ENCODE measurements around the gene FRMPD4. TPM values are rescaled to one million over a fixed set of nuclear protein-coding genes. Genes with fewer than 3 reads are reported as not detected.

The FRMPD4 gene
- total RNA-seq, 3 donors from 2014 or later, result 0.06 to 3.4 (median 0.34) TPM

DNA sequence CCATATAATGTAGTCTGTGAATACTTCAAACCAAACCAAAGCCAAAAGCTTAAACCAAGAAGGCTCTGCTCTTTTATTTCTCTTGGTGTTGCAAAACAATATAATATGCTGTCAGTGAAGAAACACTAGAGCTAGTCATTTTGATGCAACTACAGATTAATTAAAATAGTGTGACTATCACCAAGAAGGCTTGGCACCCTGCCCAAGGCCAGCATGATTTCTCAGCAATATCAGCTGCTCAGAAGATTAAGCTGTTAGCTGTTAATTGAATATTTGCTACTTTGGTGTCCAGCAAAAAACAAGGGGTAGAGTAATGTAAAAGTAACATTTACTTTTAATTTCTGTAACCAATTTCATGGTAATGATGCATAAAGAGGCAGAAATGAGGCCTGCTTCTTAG lies 548.1 kb downstream of the FRMPD4 start:
- intact Hi-C loops (cut with DNase I, micrococcal nuclease), result no loop called here
- no peak for ATAC-seq

DNA sequence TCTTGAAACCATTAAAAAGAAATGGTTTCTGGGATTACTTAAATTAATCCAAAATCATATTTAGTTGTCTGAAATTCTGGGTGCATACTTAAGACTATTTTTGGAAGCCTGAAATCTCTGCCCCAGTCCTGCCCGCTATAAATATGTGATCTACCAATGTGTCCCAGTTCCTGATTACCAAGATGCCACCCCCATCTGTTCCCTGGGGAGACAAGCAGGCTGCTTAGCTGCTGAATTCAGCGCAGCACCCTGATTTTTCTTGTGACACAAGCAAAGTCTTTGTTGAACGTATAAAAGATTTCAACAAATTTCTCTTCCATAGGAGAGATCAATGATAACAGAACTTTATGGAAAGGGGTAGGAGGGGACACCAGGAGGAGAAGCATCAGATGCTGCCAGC lies 552.4 kb downstream of the FRMPD4 start:
- TF ChIP-seq, protein P1, sequence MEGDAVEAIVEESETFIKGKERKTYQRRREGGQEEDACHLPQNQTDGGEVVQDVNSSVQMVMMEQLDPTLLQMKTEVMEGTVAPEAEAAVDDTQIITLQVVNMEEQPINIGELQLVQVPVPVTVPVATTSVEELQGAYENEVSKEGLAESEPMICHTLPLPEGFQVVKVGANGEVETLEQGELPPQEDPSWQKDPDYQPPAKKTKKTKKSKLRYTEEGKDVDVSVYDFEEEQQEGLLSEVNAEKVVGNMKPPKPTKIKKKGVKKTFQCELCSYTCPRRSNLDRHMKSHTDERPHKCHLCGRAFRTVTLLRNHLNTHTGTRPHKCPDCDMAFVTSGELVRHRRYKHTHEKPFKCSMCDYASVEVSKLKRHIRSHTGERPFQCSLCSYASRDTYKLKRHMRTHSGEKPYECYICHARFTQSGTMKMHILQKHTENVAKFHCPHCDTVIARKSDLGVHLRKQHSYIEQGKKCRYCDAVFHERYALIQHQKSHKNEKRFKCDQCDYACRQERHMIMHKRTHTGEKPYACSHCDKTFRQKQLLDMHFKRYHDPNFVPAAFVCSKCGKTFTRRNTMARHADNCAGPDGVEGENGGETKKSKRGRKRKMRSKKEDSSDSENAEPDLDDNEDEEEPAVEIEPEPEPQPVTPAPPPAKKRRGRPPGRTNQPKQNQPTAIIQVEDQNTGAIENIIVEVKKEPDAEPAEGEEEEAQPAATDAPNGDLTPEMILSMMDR (IDR thresholded peaks at IDR 0.05), result no peak
- intact Hi-C loops (cut with DNase I, micrococcal nuclease), result no loop called here
- no peaks in the 10 kb centered on the region for H3K36me3 ChIP-seq (ENCODE audit: low read depth)
- H3K4me3 ChIP-seq, result no peak overlapping the region
- no peaks in the 10 kb centered on the region for H3K9me3 ChIP-seq
- no peaks in the 10 kb centered on the region for H3K4me1 ChIP-seq (ENCODE audit: low read depth)
- DNase-seq, result no peak
- ATAC-seq, result no peak

More for the DNA sequence above, 548.1 kb downstream of the FRMPD4 start:
- H3K9me3 ChIP-seq, result no peaks in the 10 kb centered on the region
- H3K36me3 ChIP-seq (ENCODE audit: low read depth), result no peaks in the 10 kb centered on the region
- no peaks in the 10 kb centered on the region for H3K4me1 ChIP-seq (ENCODE audit: low read depth)
- no peak overlapping the region for H3K4me3 ChIP-seq
- DNase-seq, result no peak
- TF ChIP-seq, protein P1 (IDR thresholded peaks at IDR 0.05), result no peak

DNA sequence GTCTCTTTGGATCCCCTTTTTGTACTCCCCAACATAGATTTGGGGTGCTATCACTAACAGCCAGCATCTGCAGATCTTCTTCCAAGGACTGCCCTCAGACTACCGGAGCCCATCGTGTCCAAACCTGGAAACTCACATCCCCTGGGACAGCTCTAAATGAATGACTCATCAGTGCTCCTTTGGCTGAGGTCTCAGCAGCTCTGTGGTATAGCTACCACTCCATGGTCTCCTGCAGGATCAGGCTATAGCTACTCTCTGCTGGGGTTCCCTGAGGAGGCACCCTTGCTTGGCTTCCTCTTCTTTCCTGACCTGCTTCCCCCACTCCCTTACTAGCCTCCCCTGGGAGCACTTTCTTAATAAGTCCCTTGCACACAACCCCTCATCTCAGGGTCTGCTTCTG lies 555.5 kb downstream of the FRMPD4 start:
- H3K4me3 ChIP-seq, result no peak overlapping the region
- intact Hi-C loops (cut with DNase I, micrococcal nuclease), result no loop called here
- H3K4me1 ChIP-seq (ENCODE audit: low read depth), result no peaks in the 10 kb centered on the region
- DNase-seq (no peak), ATAC-seq (no peak)
- H3K36me3 ChIP-seq (ENCODE audit: low read depth), result no peaks in the 10 kb centered on the region
- TF ChIP-seq, protein P1 (IDR thresholded peaks at IDR 0.05), result no peak
- H3K9me3 ChIP-seq, result no peaks in the 10 kb centered on the region

DNA sequence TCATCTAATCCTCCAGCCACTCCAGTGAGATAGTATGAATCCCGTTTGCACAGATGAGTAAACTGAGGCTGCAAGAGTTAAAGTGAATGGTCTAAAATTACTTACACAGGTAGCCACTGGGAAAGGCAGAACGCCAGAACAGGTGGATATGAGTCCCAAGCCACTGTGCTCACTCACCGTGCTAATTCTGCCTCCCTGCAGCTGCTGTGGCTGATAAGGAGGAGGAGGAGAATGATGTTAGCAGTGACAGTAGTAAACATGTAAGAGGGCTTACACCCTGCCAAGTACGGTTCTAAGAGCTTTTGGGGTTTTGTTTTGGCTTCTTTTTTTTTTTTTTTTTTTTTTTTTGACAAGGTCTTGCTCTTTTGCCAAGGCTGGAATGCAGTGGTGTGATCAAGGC lies 562.5 kb downstream of the FRMPD4 start:
- no peaks in the 10 kb centered on the region for H3K4me1 ChIP-seq (ENCODE audit: low read depth)
- ATAC-seq, result no peak
- intact Hi-C loops (cut with DNase I, micrococcal nuclease), result no loop called here
- no peaks in the 10 kb centered on the region for H3K9me3 ChIP-seq
- no peak overlapping the region for H3K4me3 ChIP-seq
- no peak for DNase-seq
- TF ChIP-seq, protein P1 (IDR thresholded peaks at IDR 0.05), result no peak
- no peaks in the 10 kb centered on the region for H3K36me3 ChIP-seq (ENCODE audit: low read depth)

DNA sequence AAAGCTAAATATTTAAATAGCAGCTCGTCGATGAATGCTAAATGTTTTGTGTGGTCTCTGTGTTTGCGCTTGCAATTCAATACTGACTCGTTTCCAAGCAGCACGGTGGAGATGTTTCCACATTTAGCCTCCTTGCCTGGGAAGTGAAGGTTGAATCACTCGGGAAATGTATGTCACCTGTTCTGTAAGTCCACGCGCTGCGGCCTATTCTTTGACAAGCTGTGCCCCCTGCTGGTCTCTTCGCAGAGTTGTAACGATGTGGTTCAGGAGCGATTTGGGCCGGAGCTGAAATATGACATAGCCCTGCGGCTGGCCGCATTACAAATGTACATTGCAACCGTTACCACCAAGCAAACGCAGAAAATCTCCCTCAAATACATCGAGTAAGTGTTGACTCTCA lies 563.4 kb downstream of the FRMPD4 start:
- intact Hi-C loops (cut with DNase I, micrococcal nuclease), result no loop called here

More for the DNA sequence above, 563.4 kb downstream of the FRMPD4 start:
- Histone ChIP-seq H3K4me3 (no peak overlapping the region), H3K4me1 (ENCODE audit: low read depth) (no peaks in the 10 kb centered on the region), H3K9me3 (no peaks in the 10 kb centered on the region), H3K36me3 (ENCODE audit: low read depth) (no peaks in the 10 kb centered on the region)
- DNase-seq (peak in 2 of 3 donors; percentile 35 to 41), ATAC-seq (peak; percentile 64)
- TF ChIP-seq, protein P1 (IDR thresholded peaks at IDR 0.05), result no peak
